Measurements from ENCODE around the gene TMEM232. TPM values are rescaled to one million over a fixed set of nuclear protein-coding genes. Genes with fewer than 3 reads are reported as not detected.
A peak's percentile ranks its signal among the peaks of the same experiment; 100 is the strongest.

TMEM232 gene
- total RNA-seq, 2 experiments from 2014 or later: 1.5 to 2.9 TPM

DNA sequence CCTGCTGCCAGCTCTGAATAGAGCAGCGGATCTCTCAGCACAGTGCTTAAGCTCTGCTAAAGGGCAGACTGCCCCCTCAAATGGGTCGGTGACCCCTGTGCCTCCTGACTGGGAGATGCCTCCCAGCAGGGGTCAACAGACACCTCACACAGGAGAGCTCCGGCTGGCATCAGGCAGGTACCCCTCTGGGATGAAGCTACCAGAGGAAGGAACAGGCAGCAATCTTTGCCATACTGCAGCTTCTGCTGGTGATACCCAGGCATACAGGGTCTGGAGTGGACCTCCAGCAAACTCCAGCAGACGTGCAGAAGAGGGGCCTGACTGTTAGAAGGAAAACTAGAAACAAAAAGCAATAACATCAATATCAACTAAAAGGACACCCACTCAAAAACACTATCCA lies 131.6 kb downstream of the TMEM232 start:
- no peak overlapping the region for H2AFZ ChIP-seq (ENCODE audit: low read length)
- H3K4me3 ChIP-seq (ENCODE audit: low read depth, low read length, poor library complexity, severe bottlenecking): no peak overlapping the region
- no peaks in the 10 kb centered on the region for H3K9me2 ChIP-seq (ENCODE audit: insufficient read depth, low read length)
- H3K9me3 ChIP-seq (ENCODE audit: low read length): no peaks in the 10 kb centered on the region
- no peak for DNase-seq (ENCODE audit: low spot score)
- POLR2A ChIA-PET: no interaction called here
- no peak overlapping the region for H3K4me2 ChIP-seq (ENCODE audit: low read length)
- H4K20me1 ChIP-seq (ENCODE audit: insufficient read depth, low read length): no peaks in the 10 kb centered on the region
- CTCF ChIA-PET (ENCODE audit: unreplicated experiment): no interaction called here
- no peaks in the 10 kb centered on the region for H3K79me2 ChIP-seq (ENCODE audit: insufficient read depth, low read depth, low read length)
- no peaks in the 10 kb centered on the region for H3K4me1 ChIP-seq (ENCODE audit: insufficient read depth, low read length, poor library complexity, severe bottlenecking)
- H3K27ac ChIP-seq (ENCODE audit: low read depth, low read length, poor library complexity, severe bottlenecking): no peak overlapping the region
- TF ChIP-seq, protein P1, sequence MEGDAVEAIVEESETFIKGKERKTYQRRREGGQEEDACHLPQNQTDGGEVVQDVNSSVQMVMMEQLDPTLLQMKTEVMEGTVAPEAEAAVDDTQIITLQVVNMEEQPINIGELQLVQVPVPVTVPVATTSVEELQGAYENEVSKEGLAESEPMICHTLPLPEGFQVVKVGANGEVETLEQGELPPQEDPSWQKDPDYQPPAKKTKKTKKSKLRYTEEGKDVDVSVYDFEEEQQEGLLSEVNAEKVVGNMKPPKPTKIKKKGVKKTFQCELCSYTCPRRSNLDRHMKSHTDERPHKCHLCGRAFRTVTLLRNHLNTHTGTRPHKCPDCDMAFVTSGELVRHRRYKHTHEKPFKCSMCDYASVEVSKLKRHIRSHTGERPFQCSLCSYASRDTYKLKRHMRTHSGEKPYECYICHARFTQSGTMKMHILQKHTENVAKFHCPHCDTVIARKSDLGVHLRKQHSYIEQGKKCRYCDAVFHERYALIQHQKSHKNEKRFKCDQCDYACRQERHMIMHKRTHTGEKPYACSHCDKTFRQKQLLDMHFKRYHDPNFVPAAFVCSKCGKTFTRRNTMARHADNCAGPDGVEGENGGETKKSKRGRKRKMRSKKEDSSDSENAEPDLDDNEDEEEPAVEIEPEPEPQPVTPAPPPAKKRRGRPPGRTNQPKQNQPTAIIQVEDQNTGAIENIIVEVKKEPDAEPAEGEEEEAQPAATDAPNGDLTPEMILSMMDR (conservative IDR thresholded peaks at IDR 0.05; ENCODE audit: low read length): no peak
- no peak for TF ChIP-seq EZH2phosphoT487 (IDR thresholded peaks at IDR 0.05; ENCODE audit: borderline replicate concordance, low read depth, low read length)
- no peaks in the 10 kb centered on the region for H3K36me3 ChIP-seq (ENCODE audit: insufficient read depth, low read length)
- intact Hi-C loops (cut with micrococcal nuclease; ENCODE audit: unreplicated experiment): no loop called here
- BruUV-seq (replicated peaks): no TSS peak

DNA sequence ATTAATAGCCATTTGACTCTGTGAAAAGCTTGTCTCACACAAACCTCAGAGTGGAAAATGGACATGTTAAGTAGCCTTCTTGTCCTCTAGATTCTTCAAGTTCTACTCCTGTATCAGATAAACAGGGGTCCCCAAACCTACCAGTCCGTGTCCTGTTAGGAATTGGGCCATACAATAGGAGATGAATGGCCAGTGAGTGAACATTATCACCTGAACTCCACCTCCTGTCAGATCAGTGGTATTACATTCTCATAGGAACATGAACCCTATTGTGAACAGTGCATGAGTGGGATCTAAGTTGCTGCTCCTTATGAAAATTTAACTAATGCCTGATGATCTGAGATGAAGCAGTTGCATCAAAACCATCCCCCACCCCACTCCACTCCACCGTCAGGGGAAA lies 136.3 kb downstream of the TMEM232 start:
- H3K4me1 ChIP-seq (ENCODE audit: insufficient read depth, low read length, poor library complexity, severe bottlenecking): no peaks in the 10 kb centered on the region
- no peak overlapping the region for H2AFZ ChIP-seq (ENCODE audit: low read length)
- H3K4me3 ChIP-seq (ENCODE audit: low read depth, low read length, poor library complexity, severe bottlenecking): no peak overlapping the region
- H3K4me2 ChIP-seq (ENCODE audit: low read length): no peak overlapping the region
- H4K20me1 ChIP-seq (ENCODE audit: insufficient read depth, low read length): no peaks in the 10 kb centered on the region
- no peak overlapping the region for H3K27ac ChIP-seq (ENCODE audit: low read depth, low read length, poor library complexity, severe bottlenecking)
- H3K9me3 ChIP-seq (ENCODE audit: low read length): no peaks in the 10 kb centered on the region
- TF ChIP-seq, protein P1 (conservative IDR thresholded peaks at IDR 0.05; ENCODE audit: low read length): peak; percentile 69
- TF ChIP-seq EZH2phosphoT487 (IDR thresholded peaks at IDR 0.05; ENCODE audit: borderline replicate concordance, low read depth, low read length): no peak
- ChIA-PET CTCF (ENCODE audit: unreplicated experiment) (no interaction called here), POLR2A (interaction anchor here (0.7 to 1.0 kb wide), 2 partner anchors 392 to 934 kb away, joined by 3 read pairs; no protein-coding TSS in a partner anchor)
- no peaks in the 10 kb centered on the region for H3K36me3 ChIP-seq (ENCODE audit: insufficient read depth, low read length)
- H3K9me2 ChIP-seq (ENCODE audit: insufficient read depth, low read length): no peaks in the 10 kb centered on the region
- intact Hi-C loops (cut with micrococcal nuclease; ENCODE audit: unreplicated experiment): no loop called here
- no TSS peak for BruUV-seq (replicated peaks)
- peak; percentile 4 for DNase-seq (ENCODE audit: low spot score)
- no peaks in the 10 kb centered on the region for H3K79me2 ChIP-seq (ENCODE audit: insufficient read depth, low read depth, low read length)

- Histone ChIP-seq H3K27ac (ENCODE audit: low read depth, low read length, poor library complexity, severe bottlenecking) (no peak overlapping the region), H3K4me1 (ENCODE audit: insufficient read depth, low read length, poor library complexity, severe bottlenecking) (no peaks in the 10 kb centered on the region), H3K9me3 (ENCODE audit: low read length) (no peaks in the 10 kb centered on the region), H2AFZ (ENCODE audit: low read length) (no peak overlapping the region), H3K9me2 (ENCODE audit: insufficient read depth, low read length) (no peaks in the 10 kb centered on the region), H3K36me3 (ENCODE audit: insufficient read depth, low read length) (no peaks in the 10 kb centered on the region), H3K79me2 (ENCODE audit: insufficient read depth, low read depth, low read length) (no peaks in the 10 kb centered on the region), H3K4me2 (ENCODE audit: low read length) (no peak overlapping the region), H4K20me1 (ENCODE audit: insufficient read depth, low read length) (no peaks in the 10 kb centered on the region), H3K4me3 (ENCODE audit: low read depth, low read length, poor library complexity, severe bottlenecking) (no peak overlapping the region)
- BruUV-seq (replicated peaks): no TSS peak
- no peak for DNase-seq (ENCODE audit: low spot score)
- POLR2A ChIA-PET: no interaction called here
- intact Hi-C loops (cut with micrococcal nuclease; ENCODE audit: unreplicated experiment): no loop called here
- CTCF ChIA-PET (ENCODE audit: unreplicated experiment): no interaction called here
- no peak for TF ChIP-seq EZH2phosphoT487 (IDR thresholded peaks at IDR 0.05; ENCODE audit: borderline replicate concordance, low read depth, low read length)
These were observed 138.0 kb downstream of the TMEM232 start for GRCh38 chr5:110588286-110588980.

Data from OCI-LY7 (cell line).